B cell (primary cell): Measurements from ENCODE around the gene EDC3. TPM values are rescaled to one million over a fixed set of nuclear protein-coding genes. Genes with fewer than 3 reads are reported as not detected.

Experiments
- ATAC-seq: fragments of 200-7000 bp; cut with Tn5 transposase; one replicate; pipeline ENCODE4 v1.10.0; 2021; ENCODE audit warnings: low read depth, mild to moderate bottlenecking, moderate number of reproducible peaks, moderate library complexity
- CTCF ChIA-PET: fragments of 350-600 bp; sonication (Branson Sonifier 250); formaldehyde crosslinking; loops from one replicate; lab custom pipeline; 2021; ENCODE audit warnings: antibody characterized with exemption, inconsistent platforms; lab: Charles Lee
- POLR2A ChIA-PET: fragments of 350-600 bp; sonication (Branson Sonifier 250); formaldehyde crosslinking; loops from one replicate; lab custom pipeline; 2021; ENCODE audit warnings: antibody characterized with exemption; lab: Charles Lee
- DNase-seq: peaks from one replicate; pipeline ENCODE4 v3.0.0; 2013
- H2AFZ ChIP-seq: 2 replicates; pipeline ENCODE4 v1.6.1; 2012; ENCODE audit warnings: mild to moderate bottlenecking, low read depth, low read length; ENCODE audit not compliant: insufficient read depth, poor library complexity, severe bottlenecking
- H3K27ac ChIP-seq, 2 donors: 1 replicate in 1 of 2; 2 replicates in 1 of 2; pipeline ENCODE4 v1.5.1; 2012 to 2013; ENCODE audit warnings: low read length in 2 of 2, mild to moderate bottlenecking in 2 of 2, moderate library complexity in 1 of 2
- H3K27me3 ChIP-seq, 4 experiments: fragments of 200-600 bp in 1 of 4; sonication (generic) in 1 of 4; replicated peaks in 1 of 4; 1 replicate in 2 of 4; 2 replicates in 2 of 4; pipeline versions ENCODE4 v1.6.1 to v1.7.0; 2013 to 2016; ENCODE audit warnings: low read length in 3 of 4, mild to moderate bottlenecking in 2 of 4, mixed read lengths in 1 of 4, moderate library complexity in 1 of 4; ENCODE audit not compliant: insufficient read depth in 4 of 4, control insufficient read depth in 3 of 4; ENCODE audit errors: control extremely low read depth in 1 of 4
- H3K36me3 ChIP-seq, 2 experiments: replicated peaks in 1 of 2; 1 replicate in 1 of 2; 2 replicates in 1 of 2; pipeline versions ENCODE4 v1.6.1 to v1.7.1; 2013; ENCODE audit warnings: low read length in 1 of 2; ENCODE audit not compliant: insufficient read depth in 2 of 2, control insufficient read depth in 1 of 2; ENCODE audit errors: control extremely low read depth in 1 of 2, extremely low read depth in 1 of 2
- H3K4me1 ChIP-seq, 2 donors: fragments of 200-600 bp in 1 of 2; sonication (generic) in 1 of 2; 1 replicate in 1 of 2; 2 replicates in 1 of 2; pipeline versions ENCODE4 v1.5.1 to v1.6.1; 2013 to 2017; ENCODE audit warnings: low read length in 2 of 2; ENCODE audit not compliant: control insufficient read depth in 2 of 2, insufficient read depth in 2 of 2
- H3K4me2 ChIP-seq: replicated peaks from 2 replicates; pipeline ENCODE3; 2012; ENCODE audit warnings: mild to moderate bottlenecking, low read depth, low read length; ENCODE audit not compliant: poor library complexity, severe bottlenecking
- H3K4me3 ChIP-seq, 5 experiments: fragments of 200-600 bp in 1 of 5; sonication (generic) in 1 of 5; 1 replicate in 3 of 5; 2 replicates in 2 of 5; pipeline versions ENCODE4 v1.5.1 to v1.7.0; 2011 to 2016; ENCODE audit warnings: low read length in 4 of 5, mild to moderate bottlenecking in 4 of 5, low read depth in 2 of 5, control low read depth in 1 of 5, moderate library complexity in 1 of 5; ENCODE audit not compliant: insufficient read depth in 1 of 5; ENCODE audit errors: control extremely low read depth in 1 of 5, extremely low read depth in 1 of 5
- H3K79me2 ChIP-seq: fragments of 200-600 bp; sonication (generic); one replicate; pipeline ENCODE4 v1.6.0; 2016; ENCODE audit warnings: low read length; ENCODE audit not compliant: control insufficient read depth, insufficient read depth
- H3K9ac ChIP-seq: fragments of 200-600 bp; sonication (generic); 2 replicates; pipeline ENCODE4 v1.6.1; 2017; ENCODE audit warnings: mild to moderate bottlenecking, low read length, moderate library complexity
- H3K9me3 ChIP-seq, 3 donors: one replicate each; pipeline versions ENCODE4 v1.6.1 to v1.7.1; 2013; ENCODE audit warnings: low read length in 2 of 3; ENCODE audit not compliant: control insufficient read depth in 2 of 3, insufficient read depth in 1 of 3; ENCODE audit errors: control extremely low read depth in 1 of 3
- H4K20me1 ChIP-seq: 2 replicates; pipeline ENCODE4 v1.6.0; 2012; ENCODE audit warnings: mild to moderate bottlenecking, low read length; ENCODE audit not compliant: insufficient read depth, control insufficient read depth, poor library complexity, severe bottlenecking
- H3K27ac Mint-ChIP-seq: one replicate; pipeline ENCODE4 v1.8.0; 2021; ENCODE audit warnings: mixed read lengths
- H3K27me3 Mint-ChIP-seq: one replicate; pipeline ENCODE4 v1.8.0; 2021; ENCODE audit warnings: mixed read lengths
- H3K4me1 Mint-ChIP-seq: one replicate; pipeline ENCODE4 v1.8.0; 2021; ENCODE audit warnings: mixed read lengths
- H3K4me3 Mint-ChIP-seq: one replicate; pipeline ENCODE4 v1.8.0; 2021; ENCODE audit warnings: mixed read lengths
- H3K9me3 Mint-ChIP-seq: one replicate; pipeline ENCODE4 v1.8.0; 2022; ENCODE audit warnings: mixed read lengths; ENCODE audit not compliant: insufficient read depth
- EZH2 ChIP-seq: IDR thresholded peaks from 2 replicates; pipeline ENCODE4 v1.6.1; 2012; ENCODE audit warnings: borderline replicate concordance, low read depth, mild to moderate bottlenecking, moderate library complexity, low read length; ENCODE audit not compliant: insufficient read depth, poor library complexity, severe bottlenecking
- WGBS: methylation state at CpG from one replicate; pipeline ENCODE4 v1.1.5; 2013; ENCODE audit warnings: missing lambda C conversion rate; ENCODE audit not compliant: insufficient coverage; 5-methylcytosine and 5-hydroxymethylcytosine counted together
- intact Hi-C: fragments of 100-400 bp; cut with micrococcal nuclease; formaldehyde crosslinking; loops from one replicate; pipeline ENCODE4 v1.10.0; 2022
- polyA minus RNA-seq: library from RNA; depleted of rRNA, polyadenylated mRNA; stranded (reverse); fragments of >200 nt; gene quantifications from 2 replicates; pipeline ENCODE4 v1.2.3, GENCODE V29; 2012
- polyA plus RNA-seq: library from polyadenylated mRNA; depleted of rRNA; stranded (reverse); fragments of >200 nt; gene quantifications from 2 replicates; pipeline ENCODE4 v1.2.3, GENCODE V29; 2012
- total RNA-seq, 2 donors: library from RNA; stranded (reverse); fragments of 120-200 nt in 1 of 2; gene quantifications; 1 replicate in 1 of 2; 2 replicates in 1 of 2; pipeline versions ENCODE4 v1.2.3 to v1.2.4, GENCODE V29; 2013 to 2022
- TF ChIP-seq, protein P1 (sequence below): fragments of 200-600 bp; IDR thresholded peaks from one replicate; pipeline ENCODE4 v1.8.0; 2022; ENCODE audit warnings: antibody characterized with exemption, mild to moderate bottlenecking

The EDC3 gene, protein sequence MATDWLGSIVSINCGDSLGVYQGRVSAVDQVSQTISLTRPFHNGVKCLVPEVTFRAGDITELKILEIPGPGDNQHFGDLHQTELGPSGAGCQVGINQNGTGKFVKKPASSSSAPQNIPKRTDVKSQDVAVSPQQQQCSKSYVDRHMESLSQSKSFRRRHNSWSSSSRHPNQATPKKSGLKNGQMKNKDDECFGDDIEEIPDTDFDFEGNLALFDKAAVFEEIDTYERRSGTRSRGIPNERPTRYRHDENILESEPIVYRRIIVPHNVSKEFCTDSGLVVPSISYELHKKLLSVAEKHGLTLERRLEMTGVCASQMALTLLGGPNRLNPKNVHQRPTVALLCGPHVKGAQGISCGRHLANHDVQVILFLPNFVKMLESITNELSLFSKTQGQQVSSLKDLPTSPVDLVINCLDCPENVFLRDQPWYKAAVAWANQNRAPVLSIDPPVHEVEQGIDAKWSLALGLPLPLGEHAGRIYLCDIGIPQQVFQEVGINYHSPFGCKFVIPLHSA
- total RNA-seq (47.8 and 55.4 TPM in 2 replicates), polyA plus RNA-seq (16.9 and 18.4 TPM in 2 replicates), polyA minus RNA-seq (10.5 and 19.1 TPM in 2 replicates)
- 12.5 TPM for total RNA-seq (2013)

DNA sequence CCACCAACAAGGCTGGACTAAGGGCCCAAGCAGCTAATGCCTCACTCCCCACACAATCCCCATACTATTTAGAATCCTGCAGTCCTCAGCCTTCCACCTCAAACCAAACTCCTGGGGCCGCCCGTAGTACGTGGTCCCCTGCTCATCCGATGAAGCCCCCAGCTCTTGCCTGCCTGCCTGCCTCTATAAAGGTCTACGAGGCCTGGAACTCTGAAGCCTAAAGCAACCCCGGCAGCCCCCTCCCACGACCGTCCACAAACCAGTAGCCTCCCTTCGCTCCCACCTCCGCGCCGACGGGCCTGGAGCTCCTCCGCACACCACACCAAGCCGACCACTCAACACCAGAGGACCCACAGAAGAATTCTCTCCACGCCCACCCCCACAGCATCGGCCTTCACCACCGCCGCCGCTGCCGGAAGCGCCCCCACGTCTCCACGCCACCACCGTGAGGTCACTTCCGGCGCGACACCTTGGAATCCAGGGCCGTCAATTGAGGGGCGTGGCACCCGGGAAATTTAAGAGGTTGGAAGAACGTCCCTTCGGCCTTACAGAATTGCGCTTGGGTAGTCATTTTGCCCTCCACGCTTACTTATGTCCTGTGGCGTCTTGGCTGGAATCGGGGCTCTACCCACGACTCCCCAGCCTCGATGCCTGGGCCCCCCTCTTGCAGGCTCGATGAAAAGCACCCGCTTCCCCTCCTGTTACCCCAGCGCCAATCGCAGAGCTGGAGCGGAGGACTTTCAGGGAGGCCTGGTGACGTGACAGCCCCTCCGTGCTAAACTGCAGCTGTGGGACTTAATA lies at the start of gene EDC3:
Gene EDC3 (minus strand): TSS at position 428 of the 801 bp plus-strand sequence. CDS start 20,900 bp downstream, outside the sequence.
- intact Hi-C loops: loop anchor here (1.0 to 2.0 kb wide), 4 partner anchors 29 to 195 kb away; partner anchors contain the start of genes ARID3B, CYP1A1 and MPI
- Histone ChIP-seq H3K4me2 (peak within 1 kb of the TSS; percentile 88), H3K9me3 (no peaks in the 10 kb centered on the region), H3K4me1 (peaks cover 14 to 16% of the 10 kb centered on the region in 2 donors), H3K79me2 (peaks cover 57% of the 10 kb centered on the region), H3K9ac (peak within 1 kb of the TSS; percentile 89), H3K27ac (peak within 1 kb of the TSS; percentile 63 to 87), H3K27me3 (peaks cover 0 to 3% (median 0%) of the 10 kb centered on the region in 4 experiments), H2AFZ (peak within 1 kb of the TSS; percentile 96), H3K36me3 (no peaks in the 10 kb centered on the region), H3K4me3 (peak within 1 kb of the TSS; percentile 70 to 95 (median 87)), H4K20me1 (no peaks in the 10 kb centered on the region)
- peak within 1 kb of the TSS; percentile 100 for H3K4me3 Mint-ChIP-seq
- no peak for TF ChIP-seq EZH2
- TF ChIP-seq, protein P1, sequence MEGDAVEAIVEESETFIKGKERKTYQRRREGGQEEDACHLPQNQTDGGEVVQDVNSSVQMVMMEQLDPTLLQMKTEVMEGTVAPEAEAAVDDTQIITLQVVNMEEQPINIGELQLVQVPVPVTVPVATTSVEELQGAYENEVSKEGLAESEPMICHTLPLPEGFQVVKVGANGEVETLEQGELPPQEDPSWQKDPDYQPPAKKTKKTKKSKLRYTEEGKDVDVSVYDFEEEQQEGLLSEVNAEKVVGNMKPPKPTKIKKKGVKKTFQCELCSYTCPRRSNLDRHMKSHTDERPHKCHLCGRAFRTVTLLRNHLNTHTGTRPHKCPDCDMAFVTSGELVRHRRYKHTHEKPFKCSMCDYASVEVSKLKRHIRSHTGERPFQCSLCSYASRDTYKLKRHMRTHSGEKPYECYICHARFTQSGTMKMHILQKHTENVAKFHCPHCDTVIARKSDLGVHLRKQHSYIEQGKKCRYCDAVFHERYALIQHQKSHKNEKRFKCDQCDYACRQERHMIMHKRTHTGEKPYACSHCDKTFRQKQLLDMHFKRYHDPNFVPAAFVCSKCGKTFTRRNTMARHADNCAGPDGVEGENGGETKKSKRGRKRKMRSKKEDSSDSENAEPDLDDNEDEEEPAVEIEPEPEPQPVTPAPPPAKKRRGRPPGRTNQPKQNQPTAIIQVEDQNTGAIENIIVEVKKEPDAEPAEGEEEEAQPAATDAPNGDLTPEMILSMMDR: no peak
- H3K9me3 Mint-ChIP-seq: no peaks in the 10 kb centered on the region
- ATAC-seq (peak; percentile 89), DNase-seq (peak; percentile 90)
- peaks cover 33% of the 10 kb centered on the region for H3K4me1 Mint-ChIP-seq
- peak within 1 kb of the TSS; percentile 97 for H3K27ac Mint-ChIP-seq
- WGBS: under 1% methylated on average over 46 of the region's 46 CpGs
- CTCF ChIA-PET: interaction anchor here (0.7 kb wide), 1 partner anchor 62 kb away, joined by 3 read pairs; no protein-coding TSS in a partner anchor
- H3K27me3 Mint-ChIP-seq: no peaks in the 10 kb centered on the region
- POLR2A ChIA-PET: no interaction called here
